Ishikawa (cell line): ENCODE measurements around the gene GPT2.

Experiments
- CEBPB ChIP-seq: IDR thresholded peaks from 2 replicates; pipeline ENCODE4 v1.6.1; 2012
- CREB1 ChIP-seq: IDR thresholded peaks from 2 replicates; pipeline ENCODE4 v1.6.1; 2012; ENCODE audit warnings: low read depth
- EGR1 ChIP-seq: IDR thresholded peaks from 2 replicates; pipeline ENCODE4 v1.6.1; 2012
- EP300 ChIP-seq: IDR thresholded peaks from 2 replicates; pipeline ENCODE4 v1.6.1; 2012; ENCODE audit warnings: borderline replicate concordance
- FOXM1 ChIP-seq: IDR thresholded peaks from 2 replicates; pipeline ENCODE4 v1.6.1; 2012; ENCODE audit warnings: low read depth, borderline replicate concordance
- RAD21 ChIP-seq: IDR thresholded peaks from 2 replicates; pipeline ENCODE4 v1.6.1; 2012; ENCODE audit warnings: low read depth
- TAF1 ChIP-seq: IDR thresholded peaks from 2 replicates; pipeline ENCODE4 v1.6.1; 2012; ENCODE audit warnings: low read depth, mild to moderate bottlenecking
- TEAD4 ChIP-seq: IDR thresholded peaks from 2 replicates; pipeline ENCODE4 v1.6.1; 2012
- YY1 ChIP-seq: IDR thresholded peaks from 2 replicates; pipeline ENCODE4 v1.6.1; 2012; ENCODE audit warnings: low read depth
- ZBTB7A ChIP-seq: IDR thresholded peaks from 2 replicates; pipeline ENCODE4 v1.6.1; 2012; ENCODE audit warnings: low read depth
- TF ChIP-seq, protein P1 (sequence below): IDR thresholded peaks from 2 replicates; pipeline ENCODE4 v1.6.1; 2012; ENCODE audit warnings: low read depth, mild to moderate bottlenecking
- TF ChIP-seq, protein P2 (sequence below): IDR thresholded peaks from 2 replicates; pipeline ENCODE4 v1.6.1; 2012
- TF ChIP-seq, protein P3 (sequence below): IDR thresholded peaks from 2 replicates; pipeline ENCODE4 v1.6.1; 2012

DNA sequence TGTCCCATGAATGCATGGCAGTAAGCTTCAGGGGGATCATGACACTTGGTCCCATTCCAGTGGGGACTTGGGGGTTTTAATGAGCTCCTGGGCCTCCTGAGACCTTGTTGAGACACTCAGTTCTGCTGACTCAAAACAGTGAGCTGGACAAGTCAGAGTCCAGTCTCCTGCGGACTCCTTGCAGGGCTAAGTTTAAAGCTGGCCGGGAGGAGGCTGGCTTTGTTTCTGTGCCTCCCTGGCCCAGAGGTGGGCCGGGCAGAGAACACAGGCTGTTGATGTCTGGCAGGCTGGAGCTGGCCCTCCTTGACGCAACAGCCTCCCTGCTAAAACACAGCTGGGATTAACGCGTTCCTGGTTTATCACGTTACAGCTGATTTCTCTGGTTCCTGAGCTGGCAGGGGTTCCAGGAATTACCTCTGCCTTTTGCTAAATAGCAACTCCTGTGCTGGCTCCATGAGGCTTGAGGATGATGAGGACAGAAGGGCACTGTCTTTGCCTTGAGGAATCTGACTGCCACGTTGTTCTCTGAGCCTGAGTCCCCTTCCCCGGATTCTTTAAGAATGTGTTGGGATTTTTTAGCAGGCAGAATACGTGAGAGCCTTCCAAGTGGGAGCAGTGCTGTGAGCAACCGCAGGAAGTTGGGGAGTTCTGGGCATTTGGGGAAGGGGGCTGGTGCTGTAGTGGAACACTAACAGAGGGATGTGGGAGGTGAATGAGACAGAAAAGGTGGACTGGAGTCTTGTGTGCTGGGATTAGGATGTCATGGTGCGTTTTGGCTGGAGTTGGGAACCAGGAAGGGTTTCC lies 2.0 kb downstream of the GPT2 start:
- TF ChIP-seq, protein P1, sequence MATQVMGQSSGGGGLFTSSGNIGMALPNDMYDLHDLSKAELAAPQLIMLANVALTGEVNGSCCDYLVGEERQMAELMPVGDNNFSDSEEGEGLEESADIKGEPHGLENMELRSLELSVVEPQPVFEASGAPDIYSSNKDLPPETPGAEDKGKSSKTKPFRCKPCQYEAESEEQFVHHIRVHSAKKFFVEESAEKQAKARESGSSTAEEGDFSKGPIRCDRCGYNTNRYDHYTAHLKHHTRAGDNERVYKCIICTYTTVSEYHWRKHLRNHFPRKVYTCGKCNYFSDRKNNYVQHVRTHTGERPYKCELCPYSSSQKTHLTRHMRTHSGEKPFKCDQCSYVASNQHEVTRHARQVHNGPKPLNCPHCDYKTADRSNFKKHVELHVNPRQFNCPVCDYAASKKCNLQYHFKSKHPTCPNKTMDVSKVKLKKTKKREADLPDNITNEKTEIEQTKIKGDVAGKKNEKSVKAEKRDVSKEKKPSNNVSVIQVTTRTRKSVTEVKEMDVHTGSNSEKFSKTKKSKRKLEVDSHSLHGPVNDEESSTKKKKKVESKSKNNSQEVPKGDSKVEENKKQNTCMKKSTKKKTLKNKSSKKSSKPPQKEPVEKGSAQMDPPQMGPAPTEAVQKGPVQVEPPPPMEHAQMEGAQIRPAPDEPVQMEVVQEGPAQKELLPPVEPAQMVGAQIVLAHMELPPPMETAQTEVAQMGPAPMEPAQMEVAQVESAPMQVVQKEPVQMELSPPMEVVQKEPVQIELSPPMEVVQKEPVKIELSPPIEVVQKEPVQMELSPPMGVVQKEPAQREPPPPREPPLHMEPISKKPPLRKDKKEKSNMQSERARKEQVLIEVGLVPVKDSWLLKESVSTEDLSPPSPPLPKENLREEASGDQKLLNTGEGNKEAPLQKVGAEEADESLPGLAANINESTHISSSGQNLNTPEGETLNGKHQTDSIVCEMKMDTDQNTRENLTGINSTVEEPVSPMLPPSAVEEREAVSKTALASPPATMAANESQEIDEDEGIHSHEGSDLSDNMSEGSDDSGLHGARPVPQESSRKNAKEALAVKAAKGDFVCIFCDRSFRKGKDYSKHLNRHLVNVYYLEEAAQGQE, result no peak
- no peak for TF ChIP-seq CEBPB
- TF ChIP-seq YY1, result no peak
- no peak for TF ChIP-seq TEAD4
- no peak for TF ChIP-seq TAF1
- TF ChIP-seq, protein P2, sequence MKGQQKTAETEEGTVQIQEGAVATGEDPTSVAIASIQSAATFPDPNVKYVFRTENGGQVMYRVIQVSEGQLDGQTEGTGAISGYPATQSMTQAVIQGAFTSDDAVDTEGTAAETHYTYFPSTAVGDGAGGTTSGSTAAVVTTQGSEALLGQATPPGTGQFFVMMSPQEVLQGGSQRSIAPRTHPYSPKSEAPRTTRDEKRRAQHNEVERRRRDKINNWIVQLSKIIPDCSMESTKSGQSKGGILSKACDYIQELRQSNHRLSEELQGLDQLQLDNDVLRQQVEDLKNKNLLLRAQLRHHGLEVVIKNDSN, result no peak
- no peak for TF ChIP-seq CREB1
- no peak for TF ChIP-seq RAD21
- TF ChIP-seq ZBTB7A, result no peak
- no peak for TF ChIP-seq EP300
- TF ChIP-seq EGR1, result no peak
- no peak for TF ChIP-seq FOXM1
- TF ChIP-seq, protein P3, sequence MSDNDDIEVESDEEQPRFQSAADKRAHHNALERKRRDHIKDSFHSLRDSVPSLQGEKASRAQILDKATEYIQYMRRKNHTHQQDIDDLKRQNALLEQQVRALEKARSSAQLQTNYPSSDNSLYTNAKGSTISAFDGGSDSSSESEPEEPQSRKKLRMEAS, result no peak
